Parietal lobe (tissue), 1 donor: ENCODE measurements around the gene RASGRP1. TPM values are rescaled to one million over a fixed set of nuclear protein-coding genes. Genes with fewer than 3 reads are reported as not detected.

ENCODE experiments used
- total RNA-seq: library from RNA; depleted of rRNA; stranded (reverse); fragments of >200 nt; gene quantifications from one replicate; pipeline ENCODE4 v1.2.3, GENCODE V29; 2014

The RASGRP1 gene
- total RNA-seq = 31.0 TPM

DNA sequence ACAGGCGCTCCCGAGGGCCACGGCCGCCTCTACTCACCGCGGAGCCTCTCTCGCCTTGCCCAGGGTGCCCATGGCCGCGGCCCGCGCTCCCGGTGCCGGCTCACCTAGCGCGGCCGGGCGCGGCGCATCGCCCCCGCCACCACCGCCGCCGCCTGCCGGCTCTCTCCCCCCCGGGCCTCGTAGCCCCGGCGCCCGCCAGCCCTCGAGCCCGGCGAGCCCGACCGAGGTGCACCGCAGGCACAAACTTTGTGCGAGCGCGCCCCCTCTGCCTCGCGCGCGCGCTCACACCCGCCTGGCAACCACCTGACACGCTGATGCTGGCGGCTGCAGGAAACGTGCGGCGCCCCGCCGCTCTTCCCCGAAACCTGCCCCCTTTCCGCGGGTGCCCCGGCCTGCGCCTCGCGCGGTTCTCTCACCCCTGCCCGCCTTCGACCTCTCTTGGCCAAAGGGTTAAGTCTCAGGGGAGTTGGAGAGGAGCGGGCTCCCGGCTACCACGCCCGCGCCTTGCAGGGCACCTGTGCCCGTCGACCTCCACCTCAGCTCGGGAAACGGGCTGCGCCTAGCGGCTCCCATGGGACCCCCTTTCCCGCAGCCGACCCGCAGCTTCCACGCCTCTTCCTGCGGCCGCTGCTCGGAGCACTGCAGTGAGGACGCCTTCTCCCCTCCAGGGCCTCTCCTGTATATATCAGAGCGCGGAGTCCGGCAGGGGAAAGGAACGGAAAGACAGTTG lies at the start of gene RASGRP1:
RASGRP1 (minus strand) TSS at position 258 of the 730 bp plus-strand sequence; CDS start at position 72, 186 bp downstream.

GRCh38 chr15:38453971-38454695 lies 110.5 kb downstream of the RASGRP1 start, which contains the start of gene FAM98B:
TSS of gene FAM98B (plus strand) at chr15:38454127. CDS start at chr15:38454162, 35 bp downstream.

Other genes with a start within 250 kb of the RASGRP1 start
- gene FAM98B, start 110.7 kb downstream of the RASGRP1 start, total RNA-seq = 33.2 TPM